Aorta (tissue), 5 donors: Measurements from ENCODE around the gene SSR1. TPM values are rescaled to one million over a fixed set of nuclear protein-coding genes. Genes with fewer than 3 reads are reported as not detected.
"Not testable (repeated sequence)": the region's sequence is repeated elsewhere in the genome, so short reads cannot be mapped to it uniquely, and the experiment has no call there.

Experiments
- ATAC-seq: fragments of 200-7000 bp; cut with Tn5 transposase; one replicate; pipeline ENCODE4 v1.9.1; 2022; ENCODE audit warnings: moderate library complexity; ENCODE audit not compliant: low FRiP score
- DNase-seq, 2 donors: peaks; one replicate each; pipeline ENCODE4 v3.0.0-alpha.2; 2020
- H3K27ac ChIP-seq, 2 donors: one replicate each; pipeline ENCODE4 v1.5.1; 2013; ENCODE audit warnings: low read length in 2 of 2, mild to moderate bottlenecking in 2 of 2, moderate library complexity in 2 of 2, control low read depth in 1 of 2, inconsistent platforms in 1 of 2, low read depth in 1 of 2
- H3K27me3 ChIP-seq, 2 donors: one replicate each; pipeline ENCODE4 v1.6.1; 2013; ENCODE audit warnings: control low read depth in 1 of 2, low read length in 1 of 2, mild to moderate bottlenecking in 1 of 2, moderate library complexity in 1 of 2; ENCODE audit not compliant: insufficient read depth in 2 of 2, control insufficient read depth in 1 of 2
- H3K36me3 ChIP-seq, 2 donors: one replicate each; pipeline ENCODE4 v1.6.1; 2013; ENCODE audit warnings: control low read depth in 1 of 2, low read length in 1 of 2, mild to moderate bottlenecking in 1 of 2; ENCODE audit not compliant: insufficient read depth in 2 of 2, control insufficient read depth in 1 of 2
- H3K4me1 ChIP-seq, 2 donors: one replicate each; pipeline ENCODE4 v1.6.1; 2013; ENCODE audit warnings: low read length in 2 of 2, control low read depth in 1 of 2, mild to moderate bottlenecking in 1 of 2, moderate library complexity in 1 of 2; ENCODE audit not compliant: insufficient read depth in 2 of 2, control insufficient read depth in 1 of 2
- H3K4me3 ChIP-seq, 2 donors: one replicate each; pipeline ENCODE4 v1.5.1; 2013; ENCODE audit warnings: low read length in 2 of 2, control low read depth in 1 of 2, mild to moderate bottlenecking in 1 of 2
- H3K9me3 ChIP-seq: one replicate; pipeline ENCODE4 v1.6.1; 2013; ENCODE audit warnings: mild to moderate bottlenecking, low read length; ENCODE audit not compliant: control insufficient read depth
- WGBS, 2 donors: extraction: QIAGEN DNeasy Blood & Tissue Kit; methylation state at CpG; one replicate each; pipeline ENCODE4 v1.1.7; 2013; 5-methylcytosine and 5-hydroxymethylcytosine counted together
- intact Hi-C, 2 donors: fragments of 100-400 bp; cut with DNase I; formaldehyde crosslinking; loops; one replicate each; pipeline versions ENCODE4 v1.14.2 to v1.15.0; 2022
- polyA plus RNA-seq, 2 donors: library from polyadenylated mRNA; stranded (reverse); fragments of 200-250 nt; gene quantifications; one replicate each; pipeline ENCODE4 v1.2.3, GENCODE V29; 2013
- total RNA-seq, 2 donors: library from RNA; stranded (reverse); fragmentation: NEBNext Ultra II Directional; extraction: Animal tissue kit (Norgen Biotek cat#: 25700); gene quantifications; one replicate each; pipeline ENCODE4 v1.2.1, GENCODE V29; 2021
- donor health status: healthy with polysubstance abuse.
- donor health status: Bipolar disorder and iron deficiency.
- donor health status: DM: no; HTN: no; CAD: no.
- donor health status: DM: no; HTN: no; CAD: no.
- donor health status: DM: yes; HTN: yes; CAD: no.

SSR1 gene
- total and polyA plus RNA-seq, 4 donors = 32.9 to 125 (median 76.7) TPM

- no peaks in the 10 kb centered on the region for H3K27me3 ChIP-seq
- DNase-seq (no peak), ATAC-seq (no peak)
- H3K27ac ChIP-seq = no peak overlapping the region
- H3K9me3 ChIP-seq = no peaks in the 10 kb centered on the region
- H3K36me3 ChIP-seq = peaks cover 0 to 1% of the 10 kb centered on the region in 2 donors
- intact Hi-C loops = no loop called here
- whole genome bisulfite sequencing, 2 donors = 75 to 77% methylated on average over 10 of the region's 10 CpGs
- no peaks in the 10 kb centered on the region for H3K4me1 ChIP-seq
- H3K4me3 ChIP-seq = no peak overlapping the region
Measured at GRCh38 chr6:7282097-7282906, 30.7 kb downstream of the SSR1 start.

GRCh38 chr6:7276199-7276524 lies 36.8 kb downstream of the SSR1 start:
- no peaks in the 10 kb centered on the region for H3K36me3 ChIP-seq
- no peaks in the 10 kb centered on the region for H3K4me1 ChIP-seq
- no peaks in the 10 kb centered on the region for H3K9me3 ChIP-seq
- ATAC-seq (no peak), DNase-seq (no peak)
- H3K27ac ChIP-seq = no peak overlapping the region
- no peaks in the 10 kb centered on the region for H3K27me3 ChIP-seq
- 60 to 65% methylated on average over 7 of the region's 7 CpGs for WGBS, 2 donors
- intact Hi-C loops = loop anchor here (2.0 to 5.0 kb wide), 2 partner anchors 339 to 341 kb away; no protein-coding TSS in a partner anchor
- no peak overlapping the region for H3K4me3 ChIP-seq

- 81 to 83% methylated on average over 8 of the region's 8 CpGs for WGBS, 2 donors
- DNase-seq = not testable (repeated sequence)
Measured at GRCh38 chr6:7274525-7274924, 38.5 kb downstream of the SSR1 start.

GRCh38 chr6:7273709-7274108 lies 39.3 kb downstream of the SSR1 start:
- 64 to 65% methylated on average over 10 of the region's 10 CpGs for WGBS, 2 donors
- H3K4me1 ChIP-seq = no peaks in the 10 kb centered on the region
- no peak for ATAC-seq

More at GRCh38 chr6:7274525-7274924, 38.5 kb downstream of the SSR1 start:
- ATAC-seq, H3K4me3 ChIP-seq, H3K27ac ChIP-seq, H3K4me1 ChIP-seq, H3K27me3 ChIP-seq, intact Hi-C loops, H3K9me3 ChIP-seq, H3K36me3 ChIP-seq: not testable (repeated sequence)

GRCh38 chr6:7271205-7271534 lies 41.8 kb downstream of the SSR1 start:
- Histone ChIP-seq H3K27ac (no peak overlapping the region), H3K4me3 (no peak overlapping the region), H3K27me3 (no peaks in the 10 kb centered on the region), H3K36me3 (no peaks in the 10 kb centered on the region), H3K9me3 (peaks cover under 1% of the 10 kb centered on the region), H3K4me1 (no peaks in the 10 kb centered on the region)
- intact Hi-C loops = no loop called here
- no peak for DNase-seq
- WGBS, 2 donors = 78 to 82% methylated on average over 11 of the region's 11 CpGs
- no peak for ATAC-seq

More at GRCh38 chr6:7273709-7274108, 39.3 kb downstream of the SSR1 start:
- intact Hi-C loops = no loop called here
- H3K27me3 ChIP-seq = no peaks in the 10 kb centered on the region
- H3K9me3 ChIP-seq = no peaks in the 10 kb centered on the region
- no peak overlapping the region for H3K27ac ChIP-seq
- no peak for DNase-seq
- no peak overlapping the region for H3K4me3 ChIP-seq
- H3K36me3 ChIP-seq = no peaks in the 10 kb centered on the region

- H3K36me3 ChIP-seq = no peaks in the 10 kb centered on the region
- WGBS, 2 donors = 90 to 94% methylated on average over 16 of the region's 16 CpGs
- DNase-seq (no peak), ATAC-seq (no peak)
- H3K27me3 ChIP-seq = no peaks in the 10 kb centered on the region
- peaks cover 1% of the 10 kb centered on the region for H3K9me3 ChIP-seq
- no peak overlapping the region for H3K4me3 ChIP-seq
- intact Hi-C loops = no loop called here
- no peaks in the 10 kb centered on the region for H3K4me1 ChIP-seq
- no peak overlapping the region for H3K27ac ChIP-seq
Measured at GRCh38 chr6:7270320-7271204, 42.4 kb downstream of the SSR1 start.

- Histone ChIP-seq H3K36me3 (no peaks in the 10 kb centered on the region), H3K27me3 (no peaks in the 10 kb centered on the region), H3K4me1 (no peaks in the 10 kb centered on the region), H3K4me3 (no peak overlapping the region), H3K27ac (no peak overlapping the region), H3K9me3 (peaks cover 1% of the 10 kb centered on the region)
- DNase-seq (no peak), ATAC-seq (peak; percentile 79)
- 84% methylated on average over 5 of the region's 5 CpGs for WGBS, 2 donors
- intact Hi-C loops = no loop called here
Measured at GRCh38 chr6:7269816-7270215, 43.2 kb downstream of the SSR1 start.

- Histone ChIP-seq H3K27ac (no peak overlapping the region), H3K4me1 (no peaks in the 10 kb centered on the region), H3K4me3 (no peak overlapping the region), H3K9me3 (peaks cover 1% of the 10 kb centered on the region), H3K27me3 (no peaks in the 10 kb centered on the region), H3K36me3 (no peaks in the 10 kb centered on the region)
- DNase-seq (no peak), ATAC-seq (peak; percentile 26)
- intact Hi-C loops = no loop called here
- 86 to 92% methylated on average over 23 of the region's 23 CpGs for WGBS, 2 donors
Measured at GRCh38 chr6:7268816-7269555, 44.0 kb downstream of the SSR1 start.
